Upper lobe of left lung (tissue), 4 donors: ENCODE results near the gene RNASET2.

Source experiments
- EP300 ChIP-seq, 4 donors: sonication (generic); formaldehyde crosslinking; IDR thresholded peaks; one replicate each; pipeline ENCODE4 v1.5.1; 2017; ENCODE audit warnings: antibody characterized with exemption in 4 of 4, control low read depth in 2 of 4
- TF ChIP-seq, protein P1 (sequence below), 6 experiments: fragments of 450-650 bp in 4 of 6; fragments of 200-600 bp in 2 of 6; sonication (generic) in 2 of 6; IDR thresholded peaks; one replicate each; pipeline ENCODE4 v1.5.1; 2016 to 2019; ENCODE audit warnings: antibody characterized with exemption in 6 of 6

DNA sequence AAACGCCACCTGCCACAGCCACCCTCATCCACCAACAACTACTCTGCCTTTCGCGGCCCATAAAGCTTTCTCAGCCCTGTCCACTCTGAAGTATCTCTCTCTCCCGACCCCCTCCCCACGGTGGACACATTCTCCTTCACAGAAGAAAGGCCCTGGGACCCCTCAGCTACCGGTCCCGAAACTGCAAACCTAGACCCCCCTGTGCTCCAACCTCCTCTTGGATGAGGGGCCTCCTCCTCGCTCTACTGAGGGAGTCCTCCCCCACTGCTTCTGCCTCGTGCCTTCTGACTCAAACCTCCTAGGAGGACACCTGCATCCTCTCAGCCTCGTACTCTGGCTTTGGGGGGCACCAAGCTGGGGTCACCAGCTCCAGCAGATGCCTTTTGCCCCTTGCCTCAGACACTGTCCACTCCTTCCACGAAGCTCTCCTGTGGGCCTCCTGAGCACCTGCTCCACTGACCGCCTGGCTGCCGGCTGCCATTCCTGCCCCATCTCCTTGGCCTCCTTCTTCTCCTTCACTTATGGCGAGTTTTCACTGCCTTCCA lies 24.9 kb downstream of the RNASET2 start:
- TF ChIP-seq, protein P1, sequence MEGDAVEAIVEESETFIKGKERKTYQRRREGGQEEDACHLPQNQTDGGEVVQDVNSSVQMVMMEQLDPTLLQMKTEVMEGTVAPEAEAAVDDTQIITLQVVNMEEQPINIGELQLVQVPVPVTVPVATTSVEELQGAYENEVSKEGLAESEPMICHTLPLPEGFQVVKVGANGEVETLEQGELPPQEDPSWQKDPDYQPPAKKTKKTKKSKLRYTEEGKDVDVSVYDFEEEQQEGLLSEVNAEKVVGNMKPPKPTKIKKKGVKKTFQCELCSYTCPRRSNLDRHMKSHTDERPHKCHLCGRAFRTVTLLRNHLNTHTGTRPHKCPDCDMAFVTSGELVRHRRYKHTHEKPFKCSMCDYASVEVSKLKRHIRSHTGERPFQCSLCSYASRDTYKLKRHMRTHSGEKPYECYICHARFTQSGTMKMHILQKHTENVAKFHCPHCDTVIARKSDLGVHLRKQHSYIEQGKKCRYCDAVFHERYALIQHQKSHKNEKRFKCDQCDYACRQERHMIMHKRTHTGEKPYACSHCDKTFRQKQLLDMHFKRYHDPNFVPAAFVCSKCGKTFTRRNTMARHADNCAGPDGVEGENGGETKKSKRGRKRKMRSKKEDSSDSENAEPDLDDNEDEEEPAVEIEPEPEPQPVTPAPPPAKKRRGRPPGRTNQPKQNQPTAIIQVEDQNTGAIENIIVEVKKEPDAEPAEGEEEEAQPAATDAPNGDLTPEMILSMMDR (IDR thresholded peaks at IDR 0.05), result no peak
- TF ChIP-seq EP300 (IDR thresholded peaks at IDR 0.05), result no peak
